Natural killer cell treated with Interleukin-12 subunit alpha and Interleukin-12 subunit beta and Interleukin-15 and Interleukin-18, amount 100 ng/mL, for 72 hours (primary cell): ENCODE measurements around the gene GOT1. TPM values are rescaled to one million over a fixed set of nuclear protein-coding genes. Genes with fewer than 3 reads are reported as not detected.

Source experiments
- ATAC-seq, 2 donors: fragments of 150-1000 bp; cut with Tn5 transposase in 1 of 2; sonication (Bioruptor Pico), chemical (Tn5 transposase) in 1 of 2; 2 replicates each; pipeline ENCODE4 v1.10.0; 2021
- DNase-seq: peaks from one replicate; pipeline ENCODE4 v3.0.0; 2022; ENCODE audit warnings: low spot score
- H3K27ac Mint-ChIP-seq, 2 donors: 1 replicate in 1 of 2; 2 replicates in 1 of 2; pipeline ENCODE4 v1.8.0; 2022; ENCODE audit warnings: mixed read lengths in 2 of 2, mild to moderate bottlenecking in 1 of 2, moderate library complexity in 1 of 2
- H3K27me3 Mint-ChIP-seq, 2 donors: 1 replicate in 1 of 2; 2 replicates in 1 of 2; pipeline ENCODE4 v1.8.0; 2022; ENCODE audit warnings: mixed read lengths in 2 of 2
- H3K36me3 Mint-ChIP-seq: one replicate; pipeline ENCODE4 v1.8.0; 2022; ENCODE audit warnings: mixed read lengths
- H3K4me1 Mint-ChIP-seq, 2 donors: 1 replicate in 1 of 2; 2 replicates in 1 of 2; pipeline ENCODE4 v1.8.0; 2022; ENCODE audit warnings: low read depth in 2 of 2, mixed read lengths in 2 of 2, mild to moderate bottlenecking in 1 of 2
- H3K4me3 Mint-ChIP-seq: one replicate; pipeline ENCODE4 v1.8.0; 2022; ENCODE audit warnings: mixed read lengths
- H3K9me3 Mint-ChIP-seq: 2 replicates; pipeline ENCODE4 v1.8.0; 2022; ENCODE audit warnings: mixed read lengths
- total RNA-seq, 2 donors: library from RNA; stranded (reverse); gene quantifications; one replicate each; pipeline ENCODE4 v1.2.3, GENCODE V29; 2022

The GOT1 gene
- total RNA-seq, 2 donors from 2014 or later = 42.5 to 44.4 TPM

- no peak overlapping the region for H3K27ac Mint-ChIP-seq
- H3K36me3 Mint-ChIP-seq = no peaks in the 10 kb centered on the region
- no peaks in the 10 kb centered on the region for H3K4me1 Mint-ChIP-seq
- no peaks in the 10 kb centered on the region for H3K9me3 Mint-ChIP-seq
- DNase-seq (no peak), ATAC-seq (no peak)
- no peak overlapping the region for H3K4me3 Mint-ChIP-seq
- peaks cover 31 to 62% of the 10 kb centered on the region in 2 donors for H3K27me3 Mint-ChIP-seq
Measured at GRCh38 chr10:99450156-99450555, 19.7 kb upstream of the GOT1 start.

- no peak overlapping the region for H3K27ac Mint-ChIP-seq
- no peaks in the 10 kb centered on the region for H3K4me1 Mint-ChIP-seq
Measured at GRCh38 chr10:99449023-99449422, 18.6 kb upstream of the GOT1 start.

GRCh38 chr10:99444383-99445045, 14.1 kb upstream of the GOT1 start:
- no peak overlapping the region for H3K27ac Mint-ChIP-seq
- no peaks in the 10 kb centered on the region for H3K9me3 Mint-ChIP-seq
- no peaks in the 10 kb centered on the region for H3K36me3 Mint-ChIP-seq
- DNase-seq (no peak), ATAC-seq (no peak)
- no peaks in the 10 kb centered on the region for H3K4me1 Mint-ChIP-seq
- H3K27me3 Mint-ChIP-seq = peaks cover 9 to 25% of the 10 kb centered on the region in 2 donors
- no peak overlapping the region for H3K4me3 Mint-ChIP-seq

More at GRCh38 chr10:99449023-99449422, 18.6 kb upstream of the GOT1 start:
- H3K9me3 Mint-ChIP-seq = no peaks in the 10 kb centered on the region
- H3K27me3 Mint-ChIP-seq = peaks cover 28 to 55% of the 10 kb centered on the region in 2 donors
- ATAC-seq (no peak), DNase-seq (no peak)
- H3K4me3 Mint-ChIP-seq = no peak overlapping the region
- no peaks in the 10 kb centered on the region for H3K36me3 Mint-ChIP-seq

GRCh38 chr10:99443500-99443899, 13.1 kb upstream of the GOT1 start:
- no peaks in the 10 kb centered on the region for H3K36me3 Mint-ChIP-seq
- H3K27ac Mint-ChIP-seq = no peak overlapping the region
- H3K4me3 Mint-ChIP-seq = no peak overlapping the region
- peaks cover 7 to 19% of the 10 kb centered on the region in 2 donors for H3K27me3 Mint-ChIP-seq
- ATAC-seq (no peak), DNase-seq (no peak)
- H3K4me1 Mint-ChIP-seq = no peaks in the 10 kb centered on the region
- no peaks in the 10 kb centered on the region for H3K9me3 Mint-ChIP-seq

GRCh38 chr10:99442394-99442793, 12.0 kb upstream of the GOT1 start:
- H3K4me3 Mint-ChIP-seq = no peak overlapping the region
- no peak overlapping the region for H3K27ac Mint-ChIP-seq
- no peaks in the 10 kb centered on the region for H3K4me1 Mint-ChIP-seq

GRCh38 chr10:99438890-99439289, 8.5 kb upstream of the GOT1 start:
- H3K9me3 Mint-ChIP-seq = no peaks in the 10 kb centered on the region
- H3K27me3 Mint-ChIP-seq = no peaks in the 10 kb centered on the region
- H3K4me3 Mint-ChIP-seq = no peak overlapping the region
- no peak for DNase-seq
- no peak for ATAC-seq
- no peak overlapping the region for H3K27ac Mint-ChIP-seq
- no peaks in the 10 kb centered on the region for H3K36me3 Mint-ChIP-seq
- peaks cover 4 to 5% of the 10 kb centered on the region in 2 donors for H3K4me1 Mint-ChIP-seq

More at GRCh38 chr10:99442394-99442793, 12.0 kb upstream of the GOT1 start:
- Mint-ChIP-seq H3K36me3 (no peaks in the 10 kb centered on the region), H3K27me3 (peaks cover 4 to 10% of the 10 kb centered on the region in 2 donors), H3K9me3 (no peaks in the 10 kb centered on the region)
- DNase-seq (no peak), ATAC-seq (no peak)

- Mint-ChIP-seq H3K4me3 (no peak overlapping the region), H3K4me1 (peaks cover 18 to 19% of the 10 kb centered on the region in 2 donors), H3K27me3 (no peaks in the 10 kb centered on the region), H3K27ac (no peak overlapping the region), H3K36me3 (no peaks in the 10 kb centered on the region), H3K9me3 (no peaks in the 10 kb centered on the region)
- ATAC-seq (no peak), DNase-seq (no peak)
Measured at GRCh38 chr10:99435986-99436638, 5.7 kb upstream of the GOT1 start.

- H3K9me3 Mint-ChIP-seq = no peaks in the 10 kb centered on the region
- no peak overlapping the region for H3K27ac Mint-ChIP-seq
- DNase-seq (no peak), ATAC-seq (no peak)
- peaks cover 36 to 40% of the 10 kb centered on the region in 2 donors for H3K4me1 Mint-ChIP-seq
- H3K36me3 Mint-ChIP-seq = no peaks in the 10 kb centered on the region
- H3K27me3 Mint-ChIP-seq = no peaks in the 10 kb centered on the region
- no peak overlapping the region for H3K4me3 Mint-ChIP-seq
Measured at GRCh38 chr10:99433378-99434020, 3.1 kb upstream of the GOT1 start.

GRCh38 chr10:99432881-99433280, 2.5 kb upstream of the GOT1 start:
- H3K4me3 Mint-ChIP-seq = no peak overlapping the region
- no peaks in the 10 kb centered on the region for H3K9me3 Mint-ChIP-seq
- peaks cover 36 to 40% of the 10 kb centered on the region in 2 donors for H3K4me1 Mint-ChIP-seq
- no peak overlapping the region for H3K27ac Mint-ChIP-seq
- no peaks in the 10 kb centered on the region for H3K27me3 Mint-ChIP-seq
- DNase-seq (no peak), ATAC-seq (no peak)
- no peaks in the 10 kb centered on the region for H3K36me3 Mint-ChIP-seq

GRCh38 chr10:99432047-99432446, 1.6 kb upstream of the GOT1 start:
- Mint-ChIP-seq H3K4me3 (peak overlapping the region; percentile 100), H3K4me1 (peaks cover 36 to 40% of the 10 kb centered on the region in 2 donors), H3K27me3 (no peaks in the 10 kb centered on the region), H3K9me3 (no peaks in the 10 kb centered on the region), H3K36me3 (no peaks in the 10 kb centered on the region), H3K27ac (peak overlapping the region; percentile 86 to 96)
- DNase-seq = no peak
- no peak for ATAC-seq

- ATAC-seq = no peak
Measured at GRCh38 chr10:99431190-99431760, 851 bp upstream of the GOT1 start.

GRCh38 chr10:99430116-99430450, 341 bp downstream of the GOT1 start:
- Mint-ChIP-seq H3K4me1 (peaks cover 36 to 40% of the 10 kb centered on the region in 2 donors), H3K9me3 (no peaks in the 10 kb centered on the region), H3K27me3 (no peaks in the 10 kb centered on the region), H3K36me3 (peaks cover 4% of the 10 kb centered on the region), H3K4me3 (peak overlapping the region; percentile 100), H3K27ac (peak overlapping the region; percentile 86 to 96)
- peak; percentile 3 to 10 for ATAC-seq
- no peak for DNase-seq

More at GRCh38 chr10:99431190-99431760, 851 bp upstream of the GOT1 start:
- H3K9me3 Mint-ChIP-seq = no peaks in the 10 kb centered on the region
- H3K36me3 Mint-ChIP-seq = no peaks in the 10 kb centered on the region
- peak overlapping the region; percentile 100 for H3K4me3 Mint-ChIP-seq
- no peak for DNase-seq
- H3K4me1 Mint-ChIP-seq = peaks cover 36 to 40% of the 10 kb centered on the region in 2 donors
- no peaks in the 10 kb centered on the region for H3K27me3 Mint-ChIP-seq
- peak overlapping the region; percentile 86 to 96 for H3K27ac Mint-ChIP-seq

GRCh38 chr10:99429517-99430095, 818 bp downstream of the GOT1 start:
- H3K27me3 Mint-ChIP-seq = no peaks in the 10 kb centered on the region
- peak overlapping the region; percentile 100 for H3K4me3 Mint-ChIP-seq

More at GRCh38 chr10:99429517-99430095, 818 bp downstream of the GOT1 start:
- Mint-ChIP-seq H3K36me3 (peaks cover 9% of the 10 kb centered on the region), H3K27ac (peak overlapping the region; percentile 86 to 96), H3K4me1 (peaks cover 35 to 38% of the 10 kb centered on the region in 2 donors), H3K9me3 (no peaks in the 10 kb centered on the region)
- ATAC-seq (no peak), DNase-seq (no peak)
